Choroid plexus epithelial cell (primary cell): ENCODE measurements around the gene KIRREL3.

Experiments used
- DNase-seq: peaks from one replicate; pipeline ENCODE4 v3.0.0-alpha.2; 2010; ENCODE audit warnings: low read depth
- H3K4me3 ChIP-seq: 2 replicates; pipeline ENCODE4 v1.5.1; 2011; ENCODE audit warnings: low read depth, mild to moderate bottlenecking, control low read depth, low read length, moderate library complexity
- TF ChIP-seq, protein P1 (sequence below): conservative IDR thresholded peaks from 2 replicates; pipeline ENCODE4 v1.5.1; 2011; ENCODE audit warnings: low read depth, mild to moderate bottlenecking, control low read depth, inconsistent platforms, low read length, moderate library complexity

KIRREL3 gene

DNA sequence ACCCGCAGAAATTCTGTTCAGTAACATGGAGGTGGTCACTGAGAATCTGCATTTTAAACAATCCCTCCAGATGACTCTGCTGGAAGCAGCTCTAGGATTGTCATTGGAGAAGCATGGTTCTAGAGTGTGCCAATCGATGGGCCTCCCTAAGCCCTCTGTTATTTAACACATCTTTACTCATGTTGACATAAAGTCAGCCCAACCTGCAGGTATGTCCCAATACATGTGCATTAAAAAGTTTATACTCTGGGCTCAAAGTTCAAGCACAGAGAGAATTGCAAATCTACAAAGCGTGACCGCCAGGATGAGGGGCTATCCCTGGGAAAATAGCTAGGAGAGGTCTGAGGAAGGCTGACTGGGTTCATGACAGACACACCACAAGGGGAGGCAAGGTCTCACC lies 116.4 kb downstream of the KIRREL3 start:
- TF ChIP-seq, protein P1, sequence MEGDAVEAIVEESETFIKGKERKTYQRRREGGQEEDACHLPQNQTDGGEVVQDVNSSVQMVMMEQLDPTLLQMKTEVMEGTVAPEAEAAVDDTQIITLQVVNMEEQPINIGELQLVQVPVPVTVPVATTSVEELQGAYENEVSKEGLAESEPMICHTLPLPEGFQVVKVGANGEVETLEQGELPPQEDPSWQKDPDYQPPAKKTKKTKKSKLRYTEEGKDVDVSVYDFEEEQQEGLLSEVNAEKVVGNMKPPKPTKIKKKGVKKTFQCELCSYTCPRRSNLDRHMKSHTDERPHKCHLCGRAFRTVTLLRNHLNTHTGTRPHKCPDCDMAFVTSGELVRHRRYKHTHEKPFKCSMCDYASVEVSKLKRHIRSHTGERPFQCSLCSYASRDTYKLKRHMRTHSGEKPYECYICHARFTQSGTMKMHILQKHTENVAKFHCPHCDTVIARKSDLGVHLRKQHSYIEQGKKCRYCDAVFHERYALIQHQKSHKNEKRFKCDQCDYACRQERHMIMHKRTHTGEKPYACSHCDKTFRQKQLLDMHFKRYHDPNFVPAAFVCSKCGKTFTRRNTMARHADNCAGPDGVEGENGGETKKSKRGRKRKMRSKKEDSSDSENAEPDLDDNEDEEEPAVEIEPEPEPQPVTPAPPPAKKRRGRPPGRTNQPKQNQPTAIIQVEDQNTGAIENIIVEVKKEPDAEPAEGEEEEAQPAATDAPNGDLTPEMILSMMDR, result no peak
- H3K4me3 ChIP-seq, result no peak overlapping the region
- DNase-seq, result no peak

DNA sequence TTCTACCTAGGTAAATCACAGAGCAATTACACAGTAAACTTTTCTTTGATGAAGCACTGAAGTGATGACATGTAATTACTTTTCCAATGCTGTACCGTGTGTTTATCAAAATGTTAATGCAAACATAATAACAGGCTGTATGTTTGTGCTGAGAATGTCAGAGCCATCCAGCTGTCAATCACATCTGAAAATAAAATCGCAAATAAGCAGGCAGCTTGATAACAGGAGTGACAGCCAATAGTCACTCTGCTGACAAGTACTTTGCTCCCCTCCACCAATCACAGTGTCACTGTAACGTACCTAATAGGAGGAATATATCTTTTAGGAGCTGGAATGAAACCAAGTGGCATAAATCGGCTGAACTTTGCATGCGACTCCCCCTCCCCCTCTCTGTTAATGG lies 119.7 kb downstream of the KIRREL3 start:
- DNase-seq, result no peak
- H3K4me3 ChIP-seq, result no peak overlapping the region
- TF ChIP-seq, protein P1, result no peak

DNA sequence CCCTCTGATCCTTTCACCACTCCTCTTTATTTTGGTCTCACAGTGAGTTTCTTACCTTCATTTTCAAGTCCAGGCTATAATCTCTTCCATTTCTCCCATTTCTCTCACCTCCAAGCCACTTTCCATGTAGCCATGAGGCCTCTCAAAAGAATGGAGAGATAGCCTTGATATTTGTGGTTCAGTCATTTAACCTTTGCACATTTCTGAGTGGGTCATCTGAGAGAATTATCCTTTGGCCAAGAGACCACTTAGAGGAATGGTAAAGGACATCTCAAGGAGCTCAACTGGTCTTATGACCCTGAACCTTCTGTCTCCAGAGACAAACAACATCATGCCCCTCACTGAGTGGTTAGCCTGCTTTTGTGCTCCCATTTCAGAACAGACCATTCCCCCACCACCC lies 121.1 kb downstream of the KIRREL3 start:
- H3K4me3 ChIP-seq, result no peak overlapping the region
- TF ChIP-seq, protein P1, result no peak
- no peak for DNase-seq

DNA sequence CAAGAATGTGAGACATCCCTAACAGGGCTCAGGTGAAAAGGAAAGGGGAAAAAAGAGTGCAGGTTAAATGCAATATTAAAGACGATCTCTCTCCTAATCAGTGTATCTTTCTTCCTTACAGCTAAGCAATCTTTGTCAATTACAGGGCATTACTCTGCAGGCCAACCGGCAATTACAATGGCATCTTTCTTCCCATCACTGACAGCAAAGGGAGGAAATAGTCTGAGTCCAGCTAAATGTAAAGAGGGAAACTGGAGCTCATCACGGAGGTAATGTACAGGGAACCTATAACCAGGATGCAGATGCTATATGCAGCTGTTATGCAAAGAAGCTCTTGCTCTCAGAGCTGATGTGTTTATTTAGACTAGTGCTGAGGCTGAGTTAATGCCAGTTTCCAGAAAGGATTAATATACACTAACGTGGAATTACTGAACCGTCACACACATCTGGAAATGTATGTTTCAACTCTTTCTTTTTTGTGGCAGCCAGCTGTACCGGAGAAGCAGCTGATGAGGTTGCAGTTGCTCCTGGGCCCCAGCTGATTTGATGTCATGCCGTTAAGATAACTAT lies 121.6 kb downstream of the KIRREL3 start:
- DNase-seq, result no peak
- H3K4me3 ChIP-seq, result no peak overlapping the region
- TF ChIP-seq, protein P1, result no peak

DNA sequence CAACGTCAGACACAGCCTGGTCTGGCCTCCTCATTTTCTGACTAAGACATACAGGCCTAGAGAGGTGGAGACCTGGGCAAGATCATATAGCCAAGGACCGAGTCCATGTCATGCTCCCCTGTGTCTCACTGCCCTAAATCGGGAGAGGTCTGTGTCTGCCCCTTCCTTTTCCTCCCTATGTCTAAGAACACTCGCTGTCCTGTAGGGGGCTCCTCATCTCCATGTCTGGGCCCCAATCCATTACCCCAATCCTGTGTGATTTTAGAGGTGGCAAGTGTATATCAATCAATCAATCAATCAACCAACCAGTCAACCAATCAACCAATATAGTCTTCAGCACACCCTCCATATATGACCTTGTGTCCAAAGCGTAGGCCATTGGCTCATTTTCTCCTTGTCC lies 125.7 kb downstream of the KIRREL3 start:
- TF ChIP-seq, protein P1, result no peak
- no peak for DNase-seq
- no peak overlapping the region for H3K4me3 ChIP-seq

DNA sequence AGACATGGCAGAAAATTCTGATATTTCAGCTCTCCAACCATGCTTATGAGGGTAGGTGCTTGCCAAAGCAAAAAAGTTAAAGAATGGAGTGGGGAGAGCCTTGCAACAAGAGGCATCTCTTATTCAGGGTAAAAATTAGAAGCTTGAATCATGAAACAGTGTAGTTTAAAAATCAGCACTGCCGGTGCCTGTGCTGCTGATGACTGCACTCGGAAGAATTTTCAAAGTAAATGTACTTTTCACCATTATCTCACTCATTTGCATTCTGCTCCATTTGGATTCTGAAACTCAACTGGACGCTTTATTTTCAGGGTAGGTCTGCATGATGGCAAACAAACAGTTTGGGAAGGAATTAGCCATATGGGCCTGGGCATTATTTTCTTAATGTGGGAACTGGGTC lies 126.3 kb downstream of the KIRREL3 start:
- DNase-seq, result no peak
- H3K4me3 ChIP-seq, result no peak overlapping the region
- TF ChIP-seq, protein P1, result no peak

DNA sequence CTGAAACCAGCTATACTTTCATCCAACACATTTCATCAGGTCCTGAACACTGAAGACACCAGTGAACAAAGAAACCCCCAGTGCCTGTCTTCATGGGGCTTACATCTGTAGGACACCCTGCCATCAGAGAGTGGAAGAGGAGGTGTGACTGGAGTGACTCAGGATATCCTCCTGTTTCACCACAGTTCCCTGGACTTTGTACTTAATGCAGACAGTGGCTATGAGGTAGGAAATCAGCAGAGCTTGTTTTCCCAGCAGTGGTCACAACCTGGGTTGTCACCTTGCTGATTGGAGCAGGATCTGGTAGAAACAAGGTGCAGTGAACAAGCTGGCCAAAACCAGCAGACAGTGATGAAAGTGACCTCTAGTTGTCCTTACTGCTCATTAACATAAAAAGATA lies 128.8 kb downstream of the KIRREL3 start:
- TF ChIP-seq, protein P1, result no peak
- no peak overlapping the region for H3K4me3 ChIP-seq
- DNase-seq, result no peak
